ENCODE measurements around the gene ZNF516. TPM values are rescaled to one million over a fixed set of nuclear protein-coding genes. Genes with fewer than 3 reads are reported as not detected.

The ZNF516 gene
- polyA plus RNA-seq, 1 donor from 2014 or later: 1.2 TPM

DNA sequence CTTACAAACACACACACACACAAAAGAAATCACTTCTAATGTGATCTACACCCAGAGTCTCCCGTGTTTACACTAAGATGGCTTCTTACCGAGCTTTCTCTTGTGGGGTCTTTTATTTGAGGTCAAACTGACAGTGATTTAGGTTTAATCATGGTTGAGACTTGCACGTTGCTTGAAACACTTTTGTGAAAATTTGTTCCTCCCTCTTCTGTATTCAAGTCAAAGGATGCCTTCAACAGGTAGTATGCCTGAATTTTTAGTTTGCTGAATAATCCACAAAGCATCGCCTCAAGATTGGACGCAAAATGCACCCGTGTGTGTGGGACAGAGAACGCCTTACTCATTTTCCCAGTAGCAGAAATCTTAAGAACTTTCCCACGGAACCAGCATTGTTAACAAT, 4.0 kb upstream of the ZNF516 start:
- H3K27me3 Mint-ChIP-seq: peaks cover 12% of the 10 kb centered on the region
- no peaks in the 10 kb centered on the region for H3K36me3 Mint-ChIP-seq
- peaks cover 9 to 17% (median 13%) of the 10 kb centered on the region in 3 donors for H3K9me3 Mint-ChIP-seq

DNA sequence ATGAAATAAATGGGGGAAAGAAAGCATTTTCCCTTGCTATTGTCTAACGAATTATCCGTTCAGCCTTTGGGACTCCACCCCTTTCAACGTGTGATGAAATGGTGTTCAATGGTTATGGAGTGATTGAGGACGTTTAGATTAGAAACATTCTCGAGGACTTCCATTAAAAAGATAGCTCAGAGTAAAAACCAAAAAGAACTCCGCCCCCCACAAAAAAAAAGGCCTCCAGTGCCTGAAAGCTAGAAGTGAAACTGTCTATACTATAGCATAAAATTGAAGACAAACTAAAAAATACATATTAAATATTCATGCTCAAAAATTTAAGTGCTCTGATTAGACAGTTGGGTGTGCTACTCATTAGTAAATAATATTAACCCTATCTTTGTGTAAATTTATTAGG, 3.0 kb upstream of the ZNF516 start:
- H3K36me3 Mint-ChIP-seq: no peaks in the 10 kb centered on the region
- peaks cover 9 to 17% (median 15%) of the 10 kb centered on the region in 3 donors for H3K9me3 Mint-ChIP-seq
- peaks cover 21% of the 10 kb centered on the region for H3K27me3 Mint-ChIP-seq
- H3K27ac Mint-ChIP-seq: peak overlapping the region in 1 of 3 donors; percentile 70
- H3K4me1 Mint-ChIP-seq: peaks cover 13 to 17% (median 15%) of the 10 kb centered on the region in 3 donors
- peak overlapping the region in 1 of 4 donors; percentile 80 for H3K4me3 Mint-ChIP-seq

More for the DNA sequence above, 4.0 kb upstream of the ZNF516 start:
- no peak overlapping the region for H3K4me3 Mint-ChIP-seq
- H3K4me1 Mint-ChIP-seq: peaks cover 6 to 11% (median 7%) of the 10 kb centered on the region in 3 donors
- H3K27ac Mint-ChIP-seq: no peak overlapping the region

DNA sequence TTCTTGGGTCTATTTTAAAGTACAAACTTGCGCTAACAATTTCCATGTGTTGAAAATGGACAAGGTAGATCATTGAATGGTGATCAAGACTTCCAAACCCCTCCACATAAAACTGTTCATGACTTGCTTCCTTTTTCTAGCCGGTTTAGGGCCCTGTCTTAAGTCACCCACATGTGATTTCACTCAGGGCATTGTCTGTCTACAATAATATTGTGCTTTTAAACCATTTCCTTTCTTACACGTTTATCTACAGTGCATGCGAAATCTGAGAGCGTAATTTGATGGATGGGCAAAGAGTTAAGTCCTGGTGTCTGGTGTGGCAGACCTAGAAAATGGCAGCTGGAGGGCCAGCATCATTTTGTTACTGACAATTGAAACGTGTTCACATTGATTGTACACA, 2.0 kb upstream of the ZNF516 start:
- peaks cover 17 to 23% (median 19%) of the 10 kb centered on the region in 3 donors for H3K4me1 Mint-ChIP-seq
- no peaks in the 10 kb centered on the region for H3K36me3 Mint-ChIP-seq
- peak overlapping the region in 1 of 4 donors; percentile 42 for H3K4me3 Mint-ChIP-seq
- peak overlapping the region; percentile 29 to 85 (median 65) for H3K27ac Mint-ChIP-seq
- H3K27me3 Mint-ChIP-seq: peaks cover 30% of the 10 kb centered on the region
- H3K9me3 Mint-ChIP-seq: peaks cover 9 to 17% (median 15%) of the 10 kb centered on the region in 3 donors

DNA sequence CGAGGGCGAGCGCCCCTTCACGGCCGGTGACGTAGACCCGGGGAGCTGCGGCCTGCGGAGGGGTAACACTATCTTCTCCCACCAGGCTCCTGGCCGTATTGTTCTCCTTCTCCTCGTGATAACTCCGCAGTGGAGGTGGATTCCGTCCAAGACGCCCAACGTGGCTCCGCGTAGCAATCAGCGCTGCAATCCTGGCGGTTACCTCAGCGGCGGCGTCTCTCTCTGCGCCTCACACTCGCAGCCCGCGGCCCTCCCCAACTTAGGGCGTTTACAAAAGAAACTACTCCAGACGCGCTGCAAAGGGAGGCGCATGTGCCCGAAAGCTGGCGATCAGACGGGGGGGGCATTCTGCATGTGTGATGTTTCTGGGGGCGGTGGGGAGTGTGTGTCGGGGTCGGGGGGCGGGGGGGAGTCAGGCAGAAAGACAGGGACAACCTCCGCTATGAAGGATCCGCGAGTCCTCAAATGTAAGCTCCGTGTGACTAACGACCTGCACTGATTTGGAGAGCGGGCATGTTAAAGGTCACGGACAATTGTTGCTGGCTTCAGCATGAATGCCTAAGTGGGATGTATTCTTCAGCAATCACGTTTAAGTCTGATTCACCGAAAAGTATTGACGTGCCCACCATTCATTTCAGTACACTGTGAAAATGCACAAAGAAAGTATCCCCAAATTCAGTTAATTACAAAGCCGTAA, 1.3 kb upstream of the ZNF516 start:
- Mint-ChIP-seq H3K9me3 (peaks cover 7 to 17% (median 12%) of the 10 kb centered on the region in 3 donors), H3K4me1 (peaks cover 18 to 23% (median 19%) of the 10 kb centered on the region in 3 donors), H3K27ac (peak overlapping the region in 1 of 3 donors; percentile 59), H3K36me3 (no peaks in the 10 kb centered on the region), H3K27me3 (peaks cover 28% of the 10 kb centered on the region), H3K4me3 (peak overlapping the region in 3 of 4 donors; percentile 42 to 72 (median 71))

DNA sequence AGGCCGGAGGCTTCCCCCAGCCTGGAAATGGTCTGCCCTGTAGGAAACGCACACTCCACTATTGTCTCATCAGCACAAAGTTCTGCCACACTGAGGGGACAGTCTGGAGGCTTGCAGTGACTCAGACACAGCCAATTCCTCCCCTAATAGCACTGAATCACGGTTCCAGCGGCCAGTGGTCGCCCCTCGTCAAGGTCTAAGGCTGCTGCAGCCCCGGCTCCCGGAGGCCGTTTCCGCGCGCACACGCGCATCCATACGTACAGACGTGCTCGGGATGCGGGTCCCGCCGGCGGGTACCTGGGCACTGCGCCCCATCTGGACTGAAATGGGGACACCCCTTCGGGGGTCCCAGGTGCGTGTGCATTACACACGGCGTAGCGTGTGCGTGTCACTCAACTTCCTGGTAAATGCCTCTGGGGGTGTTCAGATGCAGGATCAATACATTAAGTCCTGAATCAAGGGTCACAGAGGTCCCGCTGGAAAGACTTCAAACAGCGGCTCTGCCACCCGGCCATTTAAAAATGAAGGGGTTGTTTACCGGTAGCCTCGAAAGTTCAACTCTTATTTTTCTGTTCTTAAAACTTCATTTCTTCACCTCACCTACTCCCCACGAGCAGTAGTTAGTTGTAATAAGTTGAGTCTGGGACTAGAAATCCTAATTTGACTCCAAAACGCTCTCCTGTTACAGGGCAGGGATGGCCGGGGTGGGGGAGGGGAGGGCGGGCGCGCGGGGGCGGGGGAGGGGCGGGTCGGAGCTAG, 572 bp upstream of the ZNF516 start:
- H3K36me3 Mint-ChIP-seq: no peaks in the 10 kb centered on the region
- peaks cover 21 to 26% (median 22%) of the 10 kb centered on the region in 3 donors for H3K4me1 Mint-ChIP-seq
- H3K27me3 Mint-ChIP-seq: peaks cover 31% of the 10 kb centered on the region
- peak overlapping the region; percentile 42 to 94 (median 72) for H3K4me3 Mint-ChIP-seq
- peak overlapping the region; percentile 59 to 92 (median 81) for H3K27ac Mint-ChIP-seq
- peaks cover 7 to 17% (median 12%) of the 10 kb centered on the region in 3 donors for H3K9me3 Mint-ChIP-seq

DNA sequence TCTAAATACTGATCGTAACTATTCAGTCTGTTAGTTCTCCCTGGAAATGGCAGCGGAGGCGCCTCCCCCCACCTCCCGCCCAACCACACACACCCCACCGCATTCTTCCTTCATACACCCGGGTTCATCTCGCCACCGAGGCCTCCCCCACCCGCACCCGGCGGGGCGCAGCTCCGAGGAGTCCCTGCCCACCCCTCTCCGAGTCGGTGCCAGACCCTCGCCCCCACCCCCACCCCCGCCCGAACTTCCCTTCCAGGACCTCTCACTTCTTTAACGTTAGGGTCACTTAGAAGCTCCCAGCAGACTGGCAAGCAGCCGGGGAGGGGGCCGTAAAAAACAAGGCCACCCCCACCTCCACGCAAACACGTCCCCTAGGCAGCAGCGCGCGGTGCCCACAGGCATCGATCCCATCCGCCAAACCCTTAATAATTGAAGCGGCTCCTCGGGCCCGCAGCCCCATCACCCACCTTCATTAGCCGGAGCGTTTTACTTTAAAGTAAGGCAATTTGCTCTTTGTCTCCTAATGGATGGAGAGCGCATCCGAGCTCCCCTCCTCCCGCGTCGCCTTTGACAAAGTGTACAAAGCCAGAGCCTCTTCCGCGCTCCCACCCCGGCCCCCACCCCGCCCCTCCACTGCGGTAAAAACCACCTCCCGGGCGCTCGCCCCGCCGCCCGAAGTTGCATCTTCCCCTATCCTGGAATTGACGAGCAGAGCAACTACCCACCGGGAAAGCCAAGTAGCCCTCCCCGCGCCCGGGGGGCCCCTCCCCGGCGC, 624 bp downstream of the ZNF516 start:
- H3K4me1 Mint-ChIP-seq: peaks cover 20 to 30% (median 23%) of the 10 kb centered on the region in 3 donors
- peaks cover 39% of the 10 kb centered on the region for H3K27me3 Mint-ChIP-seq

DNA sequence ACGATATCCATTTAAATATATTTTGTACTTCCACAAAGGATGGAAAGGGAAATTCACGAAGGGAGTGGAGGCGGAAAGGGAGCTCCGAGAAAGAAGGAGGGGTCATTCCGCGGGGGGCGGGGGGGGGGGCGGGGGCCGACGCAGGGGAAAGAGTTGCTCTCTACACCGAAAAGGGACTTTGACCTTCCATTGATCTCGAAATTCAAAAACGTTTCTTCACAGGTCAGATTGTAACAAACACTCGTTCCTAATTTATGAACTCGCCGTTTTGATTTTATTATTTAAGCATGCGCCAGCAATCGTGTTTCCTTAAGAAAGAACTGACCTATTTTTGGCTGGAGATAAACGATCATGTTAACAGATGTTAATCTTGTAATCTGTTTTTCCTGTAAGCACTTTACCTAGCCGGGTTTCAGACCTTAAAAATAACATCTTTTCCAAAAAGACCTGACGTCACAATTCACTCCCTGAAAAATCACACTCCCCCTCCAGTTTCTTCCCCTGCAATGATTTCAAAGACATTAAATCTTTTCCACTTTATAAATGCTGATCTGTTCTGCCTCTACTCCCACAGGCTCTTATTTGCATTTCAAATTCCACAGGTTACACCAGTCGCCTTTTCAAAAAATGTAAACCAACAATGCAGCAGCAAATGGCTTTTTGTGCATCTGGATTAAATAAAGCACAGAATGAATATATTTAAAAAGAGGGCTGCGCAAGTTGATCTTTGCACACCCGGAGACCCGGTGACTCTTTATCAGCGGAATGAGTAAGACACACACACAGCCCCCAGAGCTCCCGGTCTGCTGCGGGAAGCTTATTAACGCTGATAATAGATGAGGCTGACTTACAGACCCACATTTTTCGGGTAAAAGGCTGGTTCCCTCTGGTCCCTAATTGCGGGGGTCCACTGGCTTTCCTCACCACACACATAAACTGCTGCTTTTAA, 1.6 kb downstream of the ZNF516 start:
- H3K36me3 Mint-ChIP-seq: no peaks in the 10 kb centered on the region
- peak overlapping the region; percentile 88 to 98 (median 96) for H3K4me3 Mint-ChIP-seq
- H3K27ac Mint-ChIP-seq: peak overlapping the region; percentile 78 to 98 (median 92)
- peaks cover 19 to 30% (median 23%) of the 10 kb centered on the region in 3 donors for H3K4me1 Mint-ChIP-seq
- peaks cover 3 to 5% (median 5%) of the 10 kb centered on the region in 3 donors for H3K9me3 Mint-ChIP-seq
- peaks cover 39% of the 10 kb centered on the region for H3K27me3 Mint-ChIP-seq

More for the DNA sequence above, 624 bp downstream of the ZNF516 start:
- H3K36me3 Mint-ChIP-seq: no peaks in the 10 kb centered on the region
- peak overlapping the region; percentile 78 to 98 (median 87) for H3K27ac Mint-ChIP-seq
- peaks cover 5 to 9% (median 7%) of the 10 kb centered on the region in 3 donors for H3K9me3 Mint-ChIP-seq
- peak overlapping the region; percentile 88 to 98 (median 96) for H3K4me3 Mint-ChIP-seq

DNA sequence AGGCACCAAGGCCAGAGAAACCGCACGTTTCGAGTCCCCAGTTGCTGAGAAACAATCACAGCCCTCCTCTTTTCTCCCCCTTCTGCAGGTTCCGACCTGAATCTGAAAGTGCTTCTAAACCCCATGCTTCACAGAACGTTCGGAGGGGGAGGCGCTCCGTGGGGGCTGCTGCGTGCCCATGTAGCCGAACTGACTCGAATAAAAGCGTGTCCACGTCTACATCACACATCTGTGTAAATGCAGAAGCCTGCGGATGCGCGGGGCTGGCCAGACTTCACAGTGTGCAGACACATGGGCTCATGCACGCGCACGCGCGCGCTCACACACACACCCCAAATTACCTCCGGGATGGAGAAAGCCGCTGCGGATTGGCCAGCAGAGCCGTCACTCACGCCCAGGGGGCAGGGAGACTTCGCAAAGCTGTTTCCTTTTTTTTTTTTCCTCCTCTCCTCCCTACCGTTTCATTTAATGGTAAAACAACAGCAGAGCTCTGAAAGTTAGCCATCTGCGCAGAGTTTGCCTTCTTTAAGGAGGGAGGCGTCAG, 2.3 kb downstream of the ZNF516 start:
- Mint-ChIP-seq H3K27ac (peak overlapping the region; percentile 78 to 98 (median 84)), H3K9me3 (peaks cover 3 to 5% (median 5%) of the 10 kb centered on the region in 3 donors), H3K4me1 (peaks cover 19 to 30% (median 23%) of the 10 kb centered on the region in 3 donors), H3K27me3 (peaks cover 41% of the 10 kb centered on the region), H3K36me3 (no peaks in the 10 kb centered on the region), H3K4me3 (peak overlapping the region; percentile 88 to 98 (median 96))

DNA sequence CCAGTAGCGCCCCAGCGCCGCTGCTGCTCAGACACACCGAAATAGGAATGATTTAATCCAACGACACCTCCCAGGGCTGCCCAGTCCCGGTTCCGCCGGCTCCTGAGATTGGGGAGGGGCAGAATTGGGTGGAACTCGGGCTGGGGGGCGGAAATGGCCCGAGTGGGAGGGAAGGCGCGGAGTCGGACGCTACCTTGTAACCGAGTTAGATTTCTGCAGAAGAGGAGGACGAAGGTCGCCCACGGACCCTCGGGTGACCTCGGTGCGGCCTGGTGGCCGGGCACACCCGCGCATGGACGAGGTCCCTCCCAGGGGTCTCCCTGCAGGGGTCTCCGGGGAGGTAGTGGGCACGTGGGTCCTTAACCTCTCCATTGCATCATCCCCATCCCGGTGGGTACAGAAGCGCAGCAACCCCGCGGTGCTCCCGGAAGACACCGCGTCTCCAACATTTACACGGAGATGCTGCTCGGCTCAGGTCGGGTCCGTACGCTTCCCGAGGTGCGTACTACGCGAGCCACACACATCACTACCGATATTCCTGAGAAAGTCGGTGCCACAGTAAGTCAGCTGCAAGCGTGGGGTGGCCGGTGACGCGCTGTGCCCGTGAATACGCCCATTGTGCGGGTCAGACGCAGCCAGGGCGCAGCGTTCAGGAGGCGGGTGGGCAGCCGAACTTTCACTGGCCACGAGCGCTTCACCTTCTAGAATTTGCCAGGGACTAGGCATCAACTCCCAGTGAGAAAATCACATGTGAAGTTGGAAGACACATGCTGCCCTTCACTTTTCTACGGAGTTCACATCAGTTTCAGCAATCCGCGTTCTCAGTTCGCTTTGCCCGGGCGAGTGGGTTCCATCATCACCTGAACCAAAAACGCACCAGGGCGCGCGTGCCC, 3.0 kb downstream of the ZNF516 start:
- peaks cover 2 to 4% (median 2%) of the 10 kb centered on the region in 3 donors for H3K9me3 Mint-ChIP-seq
- peaks cover 18 to 30% (median 23%) of the 10 kb centered on the region in 3 donors for H3K4me1 Mint-ChIP-seq
- no peaks in the 10 kb centered on the region for H3K36me3 Mint-ChIP-seq
- peaks cover 41% of the 10 kb centered on the region for H3K27me3 Mint-ChIP-seq
- peak overlapping the region; percentile 88 to 98 (median 96) for H3K4me3 Mint-ChIP-seq
- peak overlapping the region; percentile 78 to 98 (median 84) for H3K27ac Mint-ChIP-seq

DNA sequence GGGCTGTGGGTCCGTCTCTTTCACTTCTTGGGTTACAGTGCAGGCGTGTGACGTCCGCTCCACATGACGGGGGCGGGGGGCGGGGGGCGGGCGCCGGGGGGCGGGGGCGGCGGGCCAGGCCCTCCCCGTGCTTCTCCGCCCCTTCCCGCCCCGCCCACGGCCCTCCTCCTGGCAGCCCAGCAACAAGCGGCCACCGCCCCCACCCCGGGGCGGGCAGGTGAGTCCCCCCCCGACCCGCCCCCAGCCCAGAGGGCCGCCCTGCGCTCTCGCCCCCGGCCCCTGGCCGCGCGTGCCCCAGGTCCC, 3.6 kb downstream of the ZNF516 start:
- peaks cover 0 to 2% (median 0%) of the 10 kb centered on the region in 3 donors for H3K9me3 Mint-ChIP-seq
- no peaks in the 10 kb centered on the region for H3K36me3 Mint-ChIP-seq
- H3K27me3 Mint-ChIP-seq: peaks cover 41% of the 10 kb centered on the region
- peak overlapping the region in 3 of 4 donors; percentile 77 to 98 (median 90) for H3K4me3 Mint-ChIP-seq
- peaks cover 17 to 30% (median 23%) of the 10 kb centered on the region in 3 donors for H3K4me1 Mint-ChIP-seq
- H3K27ac Mint-ChIP-seq: peak overlapping the region in 1 of 3 donors; percentile 98

DNA sequence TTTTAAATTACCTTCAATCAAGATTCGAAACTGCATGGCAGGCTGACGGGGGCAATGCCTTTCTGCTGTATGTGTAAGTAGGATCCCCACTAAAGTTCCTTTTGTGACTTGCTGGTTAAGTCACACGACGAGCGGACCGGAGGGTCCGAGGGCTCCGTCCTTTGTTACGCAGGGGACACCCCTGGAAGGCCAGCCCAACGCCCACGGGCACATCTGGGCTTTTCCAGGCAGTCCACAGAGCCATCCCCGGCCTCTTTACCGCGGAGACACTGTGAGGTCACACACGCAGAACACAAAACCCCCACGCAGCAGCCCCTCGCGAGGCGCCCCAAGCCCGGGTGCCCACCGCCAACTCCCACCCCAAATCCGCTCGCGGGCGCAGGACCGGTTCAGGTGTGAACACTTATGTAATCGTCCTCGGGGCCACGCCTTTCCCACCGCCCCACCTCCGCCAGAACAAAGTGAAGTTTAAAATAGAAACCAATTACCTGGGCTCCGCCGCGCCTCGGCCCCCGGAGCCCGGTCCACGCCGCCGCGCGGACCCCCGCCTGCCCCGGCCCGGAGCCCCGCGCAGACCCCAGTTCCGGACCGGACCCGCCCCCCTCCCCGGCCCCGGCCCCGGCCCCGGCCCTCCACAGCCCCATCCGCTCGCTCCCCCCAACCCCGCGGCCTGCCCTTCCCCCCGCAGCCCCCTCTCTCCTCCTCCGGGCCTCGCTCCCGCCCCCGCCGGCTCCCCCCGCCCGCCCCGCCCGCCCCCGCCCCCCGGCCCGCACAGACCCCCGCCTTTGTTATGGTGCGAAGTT, 4.2 kb downstream of the ZNF516 start:
- H3K27ac Mint-ChIP-seq: peak overlapping the region; percentile 39 to 91 (median 90)
- peaks cover 42% of the 10 kb centered on the region for H3K27me3 Mint-ChIP-seq
- H3K36me3 Mint-ChIP-seq: no peaks in the 10 kb centered on the region
- H3K4me1 Mint-ChIP-seq: peaks cover 17 to 30% (median 23%) of the 10 kb centered on the region in 3 donors
- peak overlapping the region; percentile 80 to 96 (median 92) for H3K4me3 Mint-ChIP-seq
- peaks cover 0 to 2% (median 0%) of the 10 kb centered on the region in 3 donors for H3K9me3 Mint-ChIP-seq

DNA sequence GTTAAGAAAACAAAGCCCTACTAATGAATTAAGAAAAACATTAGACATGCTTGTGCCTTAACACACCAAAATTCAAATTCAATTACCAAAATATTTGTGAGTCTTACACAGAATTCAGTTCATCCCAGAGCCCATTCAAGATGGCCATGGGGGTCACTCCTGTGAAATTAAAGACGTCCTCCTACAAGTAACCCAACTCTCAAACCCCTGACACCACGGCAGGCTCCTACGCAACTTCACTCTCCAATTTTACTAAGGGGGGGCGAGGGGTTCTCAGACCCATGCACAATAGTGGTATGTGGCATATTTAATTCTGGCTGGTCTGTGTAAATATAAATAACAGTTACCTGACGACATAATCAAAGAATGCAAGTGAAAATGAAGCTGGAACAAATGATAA, 5.0 kb downstream of the ZNF516 start:
- Mint-ChIP-seq H3K27ac (peak overlapping the region in 1 of 3 donors; percentile 90), H3K4me3 (peak overlapping the region; percentile 80 to 96 (median 92)), H3K9me3 (peaks cover 0 to 2% (median 0%) of the 10 kb centered on the region in 3 donors), H3K4me1 (peaks cover 19 to 30% (median 21%) of the 10 kb centered on the region in 3 donors), H3K36me3 (no peaks in the 10 kb centered on the region), H3K27me3 (peaks cover 41% of the 10 kb centered on the region)

All from IgD-negative memory B cell (primary cell).